Neural cell (in vitro differentiated cells): ENCODE measurements around the gene SLC29A3. TPM values are rescaled to one million over a fixed set of nuclear protein-coding genes. Genes with fewer than 3 reads are reported as not detected.

Experiments
- H2AFZ ChIP-seq: fragments of 200-600, 300-800 bp; sonication (generic), shearing (Covaris generic); 2 replicates; pipeline ENCODE4 v1.6.0; 2014; ENCODE audit warnings: low read depth, mild to moderate bottlenecking, antibody characterized with exemption, low read length, moderate library complexity
- H3F3A ChIP-seq: fragments of 200-600 bp; shearing (Covaris generic); 2 replicates; pipeline ENCODE4 v1.6.1; 2016; ENCODE audit warnings: mild to moderate bottlenecking, moderate library complexity, mixed read lengths, antibody characterized with exemption, low read length; ENCODE audit not compliant: insufficient read depth, poor library complexity, severe bottlenecking
- H3K27ac ChIP-seq: fragments of 200-600, 300-800 bp; sonication (generic), shearing (Covaris generic); 2 replicates; pipeline ENCODE4 v1.5.1; 2014; ENCODE audit warnings: mild to moderate bottlenecking, low read length, moderate library complexity
- H3K27me3 ChIP-seq: fragments of 300-800, 200-600 bp; sonication (generic), shearing (Covaris generic); 2 replicates; pipeline ENCODE4 v1.6.0; 2014; ENCODE audit warnings: mild to moderate bottlenecking, low read depth, low read length, moderate library complexity; ENCODE audit not compliant: insufficient read depth
- H3K36me3 ChIP-seq: fragments of 300-800, 200-600 bp; sonication (generic), shearing (Covaris generic); 2 replicates; pipeline ENCODE4 v1.5.1; 2014; ENCODE audit warnings: mild to moderate bottlenecking, antibody characterized with exemption, low read length, moderate library complexity; ENCODE audit not compliant: insufficient read depth
- H3K4me2 ChIP-seq: fragments of 300-800, 200-600 bp; sonication (generic), shearing (Covaris generic); 2 replicates; pipeline ENCODE4 v1.6.0; 2014; ENCODE audit warnings: mild to moderate bottlenecking, low read length
- H3K4me3 ChIP-seq: fragments of 300-800, 200-600 bp; sonication (generic), shearing (Covaris generic); 2 replicates; pipeline ENCODE4 v1.5.1; 2014; ENCODE audit warnings: mild to moderate bottlenecking, low read length, moderate library complexity
- H3K79me2 ChIP-seq: fragments of 200-600 bp; shearing (Covaris generic); replicated peaks from 2 replicates; pipeline ENCODE4 v1.6.0; 2014; ENCODE audit warnings: mild to moderate bottlenecking, low read length, moderate library complexity; ENCODE audit not compliant: insufficient read depth
- H3K9ac ChIP-seq: fragments of 300-800, 200-600 bp; sonication (generic), shearing (Covaris generic); 2 replicates; pipeline ENCODE4 v1.6.1; 2016; ENCODE audit warnings: mild to moderate bottlenecking, low read length, mixed read lengths
- H3K9me2 ChIP-seq: fragments of 200-600 bp; shearing (Covaris generic); 2 replicates; pipeline ENCODE4 v1.6.1; 2016; ENCODE audit warnings: mild to moderate bottlenecking, low read length, mixed read lengths; ENCODE audit not compliant: insufficient read depth
- H3K9me3 ChIP-seq: fragments of 200-600, 300-800 bp; sonication (generic), shearing (Covaris generic); 2 replicates; pipeline ENCODE4 v1.6.1; 2016; ENCODE audit warnings: mild to moderate bottlenecking, mixed run types, low read length, moderate library complexity, mixed read lengths
- H4K20me1 ChIP-seq: fragments of 200-600 bp; shearing (Covaris generic); 2 replicates; pipeline ENCODE4 v1.6.1; 2016; ENCODE audit warnings: mild to moderate bottlenecking, mixed run types; ENCODE audit not compliant: insufficient read depth
- EP300 ChIP-seq: fragments of 450-650 bp; conservative IDR thresholded peaks from 2 replicates; pipeline ENCODE4 v1.6.1; 2014; ENCODE audit warnings: antibody characterized with exemption, mild to moderate bottlenecking, moderate library complexity; ENCODE audit not compliant: poor library complexity, severe bottlenecking
- EZH2 ChIP-seq: fragments of 200-600, 300-800 bp; shearing (Covaris generic), sonication (generic); IDR thresholded peaks from 2 replicates; pipeline ENCODE4 v1.6.1; 2014; ENCODE audit warnings: antibody characterized with exemption, low read length, borderline replicate concordance, mild to moderate bottlenecking; ENCODE audit not compliant: insufficient read depth, poor library complexity, severe bottlenecking
- MXI1 ChIP-seq: fragments of 450-650 bp; conservative IDR thresholded peaks from 2 replicates; pipeline ENCODE4 v1.6.1; 2014; ENCODE audit warnings: antibody characterized with exemption, mild to moderate bottlenecking; ENCODE audit not compliant: poor library complexity, severe bottlenecking
- POLR2AphosphoS5 ChIP-seq: IDR thresholded peaks from 2 replicates; pipeline ENCODE4 v1.6.1; 2012
- RAD21 ChIP-seq: fragments of 450-650 bp; conservative IDR thresholded peaks from 2 replicates; pipeline ENCODE4 v1.6.1; 2014; ENCODE audit warnings: antibody characterized with exemption, mild to moderate bottlenecking, moderate library complexity
- SMC3 ChIP-seq: fragments of 450-650 bp; conservative IDR thresholded peaks from 2 replicates; pipeline ENCODE4 v1.6.1; 2014; ENCODE audit warnings: antibody characterized with exemption, mild to moderate bottlenecking, moderate library complexity; ENCODE audit not compliant: poor library complexity
- TAF1 ChIP-seq: IDR thresholded peaks from 2 replicates; pipeline ENCODE4 v1.6.1; 2012; ENCODE audit warnings: low read depth
- polyA plus RNA-seq: library from polyadenylated mRNA; depleted of rRNA; stranded (reverse); fragments of >200 nt; gene quantifications from 2 replicates; pipeline ENCODE4 v1.2.3, GENCODE V29; 2014
- TF ChIP-seq, protein P1 (sequence below): IDR thresholded peaks from 2 replicates; pipeline ENCODE4 v1.6.1; 2012; ENCODE audit warnings: borderline replicate concordance
- TF ChIP-seq, protein P2 (sequence below): fragments of 450-650 bp; IDR thresholded peaks from 2 replicates; pipeline ENCODE4 v1.5.1; 2014; ENCODE audit warnings: antibody characterized with exemption, mild to moderate bottlenecking, moderate library complexity; ENCODE audit not compliant: poor library complexity, severe bottlenecking

Gene SLC29A3
- polyA plus RNA-seq, 1 donor from 2014 or later, result 2.3 TPM

DNA sequence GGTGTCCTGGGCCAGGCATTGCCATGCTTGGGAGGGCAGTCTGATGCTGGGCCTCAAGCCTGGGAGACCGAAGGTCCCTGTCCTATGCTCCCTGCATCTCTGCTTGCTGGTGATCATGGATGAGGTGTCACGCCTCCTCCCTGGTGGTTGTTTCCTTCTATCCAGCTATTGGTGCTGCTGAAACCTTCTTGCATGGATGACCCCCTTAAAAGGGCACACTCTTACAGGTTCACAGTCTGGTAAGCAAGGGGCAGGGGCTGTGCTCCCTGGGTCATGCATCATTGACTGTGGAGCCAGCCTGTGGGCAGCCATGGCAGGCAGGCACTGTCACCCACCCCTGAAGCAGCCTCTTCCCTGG, 36.8 kb upstream of the SLC29A3 start:
- Histone ChIP-seq H3K36me3 (no peaks in the 10 kb centered on the region), H3K9ac (no peak overlapping the region), H3F3A (no peaks in the 10 kb centered on the region), H3K4me2 (no peak overlapping the region), H3K4me3 (no peak overlapping the region), H2AFZ (no peak overlapping the region), H3K79me2 (no peaks in the 10 kb centered on the region), H4K20me1 (no peaks in the 10 kb centered on the region), H3K9me2 (no peaks in the 10 kb centered on the region), H3K27ac (no peak overlapping the region), H3K9me3 (no peaks in the 10 kb centered on the region), H3K27me3 (no peaks in the 10 kb centered on the region)
- TF ChIP-seq, protein P1, sequence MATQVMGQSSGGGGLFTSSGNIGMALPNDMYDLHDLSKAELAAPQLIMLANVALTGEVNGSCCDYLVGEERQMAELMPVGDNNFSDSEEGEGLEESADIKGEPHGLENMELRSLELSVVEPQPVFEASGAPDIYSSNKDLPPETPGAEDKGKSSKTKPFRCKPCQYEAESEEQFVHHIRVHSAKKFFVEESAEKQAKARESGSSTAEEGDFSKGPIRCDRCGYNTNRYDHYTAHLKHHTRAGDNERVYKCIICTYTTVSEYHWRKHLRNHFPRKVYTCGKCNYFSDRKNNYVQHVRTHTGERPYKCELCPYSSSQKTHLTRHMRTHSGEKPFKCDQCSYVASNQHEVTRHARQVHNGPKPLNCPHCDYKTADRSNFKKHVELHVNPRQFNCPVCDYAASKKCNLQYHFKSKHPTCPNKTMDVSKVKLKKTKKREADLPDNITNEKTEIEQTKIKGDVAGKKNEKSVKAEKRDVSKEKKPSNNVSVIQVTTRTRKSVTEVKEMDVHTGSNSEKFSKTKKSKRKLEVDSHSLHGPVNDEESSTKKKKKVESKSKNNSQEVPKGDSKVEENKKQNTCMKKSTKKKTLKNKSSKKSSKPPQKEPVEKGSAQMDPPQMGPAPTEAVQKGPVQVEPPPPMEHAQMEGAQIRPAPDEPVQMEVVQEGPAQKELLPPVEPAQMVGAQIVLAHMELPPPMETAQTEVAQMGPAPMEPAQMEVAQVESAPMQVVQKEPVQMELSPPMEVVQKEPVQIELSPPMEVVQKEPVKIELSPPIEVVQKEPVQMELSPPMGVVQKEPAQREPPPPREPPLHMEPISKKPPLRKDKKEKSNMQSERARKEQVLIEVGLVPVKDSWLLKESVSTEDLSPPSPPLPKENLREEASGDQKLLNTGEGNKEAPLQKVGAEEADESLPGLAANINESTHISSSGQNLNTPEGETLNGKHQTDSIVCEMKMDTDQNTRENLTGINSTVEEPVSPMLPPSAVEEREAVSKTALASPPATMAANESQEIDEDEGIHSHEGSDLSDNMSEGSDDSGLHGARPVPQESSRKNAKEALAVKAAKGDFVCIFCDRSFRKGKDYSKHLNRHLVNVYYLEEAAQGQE, result no peak
- TF ChIP-seq EP300 (no peak), POLR2AphosphoS5 (no peak)

DNA sequence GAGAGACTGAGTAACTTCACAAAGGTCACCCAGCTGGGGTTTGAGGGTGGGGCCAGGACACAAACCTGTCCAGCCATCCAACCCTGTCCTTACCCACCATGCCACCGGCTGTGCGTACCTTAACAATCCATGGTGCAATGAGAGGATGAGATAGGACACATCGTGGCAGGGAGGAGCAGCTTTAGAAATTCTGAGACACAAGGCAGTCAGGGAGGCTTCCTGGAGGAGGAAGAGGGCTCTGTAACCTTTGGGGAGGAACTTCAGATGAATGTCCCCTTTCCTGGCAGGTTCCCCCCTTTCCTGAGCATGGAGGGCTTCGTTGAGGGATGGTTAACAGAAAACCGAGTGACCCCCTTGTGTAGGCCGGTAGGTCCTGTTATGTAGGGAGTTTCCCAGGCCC, 35.6 kb upstream of the SLC29A3 start:
- H3K79me2 ChIP-seq, result no peaks in the 10 kb centered on the region
- H2AFZ ChIP-seq, result no peak overlapping the region
- TF ChIP-seq TAF1 (no peak), POLR2AphosphoS5 (no peak), EZH2 (no peak), MXI1 (no peak), SMC3 (no peak), RAD21 (no peak), EP300 (no peak)
- TF ChIP-seq, protein P2, sequence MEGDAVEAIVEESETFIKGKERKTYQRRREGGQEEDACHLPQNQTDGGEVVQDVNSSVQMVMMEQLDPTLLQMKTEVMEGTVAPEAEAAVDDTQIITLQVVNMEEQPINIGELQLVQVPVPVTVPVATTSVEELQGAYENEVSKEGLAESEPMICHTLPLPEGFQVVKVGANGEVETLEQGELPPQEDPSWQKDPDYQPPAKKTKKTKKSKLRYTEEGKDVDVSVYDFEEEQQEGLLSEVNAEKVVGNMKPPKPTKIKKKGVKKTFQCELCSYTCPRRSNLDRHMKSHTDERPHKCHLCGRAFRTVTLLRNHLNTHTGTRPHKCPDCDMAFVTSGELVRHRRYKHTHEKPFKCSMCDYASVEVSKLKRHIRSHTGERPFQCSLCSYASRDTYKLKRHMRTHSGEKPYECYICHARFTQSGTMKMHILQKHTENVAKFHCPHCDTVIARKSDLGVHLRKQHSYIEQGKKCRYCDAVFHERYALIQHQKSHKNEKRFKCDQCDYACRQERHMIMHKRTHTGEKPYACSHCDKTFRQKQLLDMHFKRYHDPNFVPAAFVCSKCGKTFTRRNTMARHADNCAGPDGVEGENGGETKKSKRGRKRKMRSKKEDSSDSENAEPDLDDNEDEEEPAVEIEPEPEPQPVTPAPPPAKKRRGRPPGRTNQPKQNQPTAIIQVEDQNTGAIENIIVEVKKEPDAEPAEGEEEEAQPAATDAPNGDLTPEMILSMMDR, result no peak
- TF ChIP-seq, protein P1, result no peak
- no peaks in the 10 kb centered on the region for H3K9me2 ChIP-seq
- H3F3A ChIP-seq, result no peaks in the 10 kb centered on the region
- H3K9me3 ChIP-seq, result no peaks in the 10 kb centered on the region
- no peak overlapping the region for H3K27ac ChIP-seq
- no peak overlapping the region for H3K9ac ChIP-seq
- no peaks in the 10 kb centered on the region for H3K27me3 ChIP-seq
- H4K20me1 ChIP-seq, result no peaks in the 10 kb centered on the region
- H3K36me3 ChIP-seq, result no peaks in the 10 kb centered on the region
- no peak overlapping the region for H3K4me3 ChIP-seq
- no peak overlapping the region for H3K4me2 ChIP-seq
